Activated naive CD4-positive, alpha-beta T cell treated with anti-CD3 and anti-CD28 coated beads for 36 hours (primary cell): ENCODE results near the gene SLC6A1. TPM values are rescaled to one million over a fixed set of nuclear protein-coding genes. Genes with fewer than 3 reads are reported as not detected.

Experiments
- CTCF ChIA-PET: fragments of 350-600 bp; sonication (Branson Sonifier 250); formaldehyde crosslinking; loops from one replicate; lab custom pipeline; 2021; ENCODE audit warnings: antibody characterized with exemption; lab: Charles Lee
- DNase-seq: peaks from one replicate; pipeline ENCODE4 v3.0.0-alpha.2; 2020
- H3K27ac Mint-ChIP-seq: one replicate; pipeline ENCODE4 v1.8.0; 2021; ENCODE audit warnings: mild to moderate bottlenecking, mixed read lengths
- H3K27me3 Mint-ChIP-seq: one replicate; pipeline ENCODE4 v1.8.0; 2021; ENCODE audit warnings: low read depth, mixed read lengths
- H3K36me3 Mint-ChIP-seq: one replicate; pipeline ENCODE4 v1.8.0; 2021; ENCODE audit warnings: low read depth, mixed read lengths
- H3K4me1 Mint-ChIP-seq: one replicate; pipeline ENCODE4 v1.8.0; 2021; ENCODE audit warnings: low read depth, mixed read lengths
- H3K4me3 Mint-ChIP-seq: one replicate; pipeline ENCODE4 v1.8.0; 2021; ENCODE audit warnings: mild to moderate bottlenecking, moderate library complexity, mixed read lengths
- H3K9me3 Mint-ChIP-seq: one replicate; pipeline ENCODE4 v1.8.0; 2021; ENCODE audit warnings: mixed read lengths
- intact Hi-C: fragments of 100-400 bp; cut with micrococcal nuclease; formaldehyde crosslinking; loops from one replicate; pipeline ENCODE4 v1.15.1; 2023
- total RNA-seq, 2 experiments: library from RNA; stranded (reverse); gene quantifications; one replicate each; pipeline ENCODE4 v1.2.3, GENCODE V29; 2021

SLC6A1 gene
- total RNA-seq, 2 experiments from 2014 or later, result not detected

DNA sequence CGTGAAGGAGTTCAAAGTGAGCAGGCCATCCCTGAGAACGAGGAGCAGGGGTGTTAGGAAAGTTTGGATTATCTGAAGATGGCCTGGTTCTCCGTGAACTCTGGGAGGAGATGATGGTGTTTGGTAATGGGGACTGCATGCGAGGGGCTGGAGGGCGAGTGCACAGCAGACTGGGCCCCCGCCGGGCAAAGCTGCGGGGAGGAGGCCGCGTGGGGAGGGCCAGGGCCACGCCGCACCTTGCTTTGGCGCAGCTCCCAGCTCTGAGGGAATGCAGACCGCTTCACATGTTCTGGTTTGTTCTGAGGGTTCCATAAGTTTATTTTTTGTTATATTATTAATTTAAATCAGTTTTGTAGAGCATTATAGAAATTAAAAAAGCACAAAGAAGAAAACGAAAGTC lies 22.2 kb downstream of the SLC6A1 start:
- CTCF ChIA-PET, result no interaction called here
- Mint-ChIP-seq H3K27ac (no peak overlapping the region), H3K9me3 (no peaks in the 10 kb centered on the region), H3K36me3 (no peaks in the 10 kb centered on the region), H3K4me3 (no peak overlapping the region), H3K27me3 (peaks cover 9% of the 10 kb centered on the region), H3K4me1 (no peaks in the 10 kb centered on the region)
- no peak for DNase-seq
- intact Hi-C loops, result no loop called here

- no peak for DNase-seq
- no peaks in the 10 kb centered on the region for H3K36me3 Mint-ChIP-seq
- peaks cover 9% of the 10 kb centered on the region for H3K27me3 Mint-ChIP-seq
- no peaks in the 10 kb centered on the region for H3K9me3 Mint-ChIP-seq
- CTCF ChIA-PET, result interaction anchor here (0.9 kb wide), 1 partner anchor 45 kb away, joined by 3 read pairs; no protein-coding TSS in a partner anchor
- H3K4me3 Mint-ChIP-seq, result no peak overlapping the region
- no peak overlapping the region for H3K27ac Mint-ChIP-seq
- intact Hi-C loops, result no loop called here
- no peaks in the 10 kb centered on the region for H3K4me1 Mint-ChIP-seq
Measured at GRCh38 chr3:11015369-11015768, 22.8 kb downstream of the SLC6A1 start.

DNA sequence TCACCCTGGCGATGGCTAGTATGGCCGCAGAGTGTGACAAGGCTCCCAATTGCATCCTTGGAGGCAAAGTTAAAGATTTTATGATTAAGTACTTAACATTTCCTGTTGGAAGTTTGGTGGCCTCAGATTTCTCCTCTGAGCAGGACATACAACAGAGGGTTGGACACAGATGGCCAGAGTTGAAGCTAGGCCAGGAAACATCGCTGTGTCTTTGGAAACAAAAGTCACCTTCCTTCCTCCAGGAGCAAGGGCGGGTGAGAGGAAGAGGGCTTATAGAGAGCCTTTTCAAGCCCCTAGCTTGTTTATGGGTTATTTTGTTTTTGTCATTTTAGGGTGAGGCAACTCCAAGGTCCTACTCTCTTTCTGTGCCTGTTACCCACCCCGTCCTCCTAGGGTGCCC lies 24.2 kb downstream of the SLC6A1 start:
- Mint-ChIP-seq H3K27me3 (peaks cover 8% of the 10 kb centered on the region), H3K27ac (no peak overlapping the region), H3K9me3 (no peaks in the 10 kb centered on the region), H3K4me3 (no peak overlapping the region), H3K4me1 (no peaks in the 10 kb centered on the region), H3K36me3 (no peaks in the 10 kb centered on the region)
- CTCF ChIA-PET, result no interaction called here
- intact Hi-C loops, result no loop called here
- DNase-seq, result no peak

DNA sequence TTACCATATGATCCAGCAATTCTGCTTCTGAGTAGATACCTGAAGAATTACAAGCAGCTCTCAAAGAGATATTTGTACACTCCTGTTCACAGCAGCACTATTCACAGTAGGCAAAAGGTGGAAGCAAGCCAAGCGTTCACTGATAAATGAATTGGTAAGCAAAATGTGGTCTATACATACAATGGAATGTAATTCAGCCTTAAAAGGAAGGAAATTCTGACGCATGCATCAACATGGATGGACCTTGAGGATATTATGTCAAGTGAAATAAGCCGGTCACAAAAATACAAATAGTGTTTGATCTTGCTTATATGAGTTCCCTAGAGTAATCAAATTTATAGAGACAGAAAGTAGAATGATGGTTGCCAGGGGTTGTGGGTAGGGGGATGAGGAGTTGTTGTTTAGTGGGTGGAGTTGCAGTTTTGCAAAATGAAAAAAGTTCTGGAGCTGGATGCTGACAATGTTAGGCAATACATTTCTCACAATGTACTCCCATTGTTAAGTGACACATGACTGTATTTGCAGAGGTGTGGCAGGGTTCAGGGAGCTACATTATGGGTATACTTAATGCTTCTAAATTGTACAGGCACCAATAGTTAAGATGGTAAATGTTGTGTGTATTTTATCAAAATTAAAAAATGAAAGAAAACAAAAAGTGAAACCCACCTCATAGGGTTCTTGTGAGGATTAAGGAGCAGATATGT lies 26.7 kb downstream of the SLC6A1 start:
- CTCF ChIA-PET, result no interaction called here
- peaks cover 7% of the 10 kb centered on the region for H3K27me3 Mint-ChIP-seq
- no peaks in the 10 kb centered on the region for H3K9me3 Mint-ChIP-seq
- no peaks in the 10 kb centered on the region for H3K36me3 Mint-ChIP-seq
- no peak overlapping the region for H3K27ac Mint-ChIP-seq
- intact Hi-C loops, result no loop called here
- H3K4me3 Mint-ChIP-seq, result no peak overlapping the region
- no peaks in the 10 kb centered on the region for H3K4me1 Mint-ChIP-seq
- DNase-seq, result no peak

DNA sequence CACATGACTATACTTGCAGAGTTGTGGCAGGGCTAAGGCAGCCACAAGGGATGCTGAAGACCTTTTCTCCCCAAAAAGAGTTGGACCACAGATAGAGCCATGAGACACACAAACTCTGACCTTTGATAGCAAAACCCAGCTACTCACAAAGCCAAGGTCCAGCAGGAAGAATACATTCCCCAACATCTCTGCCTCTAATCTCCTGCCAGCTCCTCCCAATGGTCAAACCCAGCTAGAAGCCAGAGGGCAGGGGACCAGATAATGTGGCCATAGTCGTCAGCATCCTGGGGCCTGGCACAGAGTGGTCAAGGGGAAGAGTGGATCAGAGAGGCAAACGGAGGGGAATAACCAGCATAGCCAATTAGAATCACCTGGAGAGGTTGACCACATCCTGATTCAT lies 28.2 kb downstream of the SLC6A1 start:
- H3K4me3 Mint-ChIP-seq, result no peak overlapping the region
- H3K4me1 Mint-ChIP-seq, result no peaks in the 10 kb centered on the region
- intact Hi-C loops, result no loop called here
- CTCF ChIA-PET, result no interaction called here
- no peak for DNase-seq
- no peak overlapping the region for H3K27ac Mint-ChIP-seq
- H3K9me3 Mint-ChIP-seq, result no peaks in the 10 kb centered on the region
- H3K36me3 Mint-ChIP-seq, result no peaks in the 10 kb centered on the region
- peaks cover 3% of the 10 kb centered on the region for H3K27me3 Mint-ChIP-seq

GRCh38 chr3:11021611-11022011 lies 29.1 kb downstream of the SLC6A1 start:
- peaks cover 3% of the 10 kb centered on the region for H3K27me3 Mint-ChIP-seq
- H3K4me1 Mint-ChIP-seq, result no peaks in the 10 kb centered on the region
- H3K4me3 Mint-ChIP-seq, result no peak overlapping the region

DNA sequence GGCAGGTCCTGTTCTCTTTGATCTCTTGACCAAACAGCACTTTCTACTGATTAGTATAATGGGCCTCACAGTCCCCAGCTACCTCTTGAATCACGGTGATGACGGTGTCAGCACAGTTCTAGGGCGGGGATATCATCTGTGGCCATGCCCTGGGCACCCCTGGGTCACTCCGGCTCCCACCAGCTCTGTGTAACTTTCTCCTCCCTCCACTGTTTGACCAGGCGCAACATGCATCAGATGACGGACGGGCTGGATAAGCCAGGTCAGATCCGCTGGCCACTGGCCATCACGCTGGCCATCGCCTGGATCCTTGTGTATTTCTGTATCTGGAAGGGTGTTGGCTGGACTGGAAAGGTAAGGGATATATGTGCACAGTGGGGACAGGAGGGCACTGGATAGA lies 29.6 kb downstream of the SLC6A1 start:
- Mint-ChIP-seq H3K27ac (no peak overlapping the region), H3K4me3 (no peak overlapping the region), H3K9me3 (peaks cover 4% of the 10 kb centered on the region), H3K36me3 (no peaks in the 10 kb centered on the region), H3K4me1 (no peaks in the 10 kb centered on the region), H3K27me3 (peaks cover 3% of the 10 kb centered on the region)
- CTCF ChIA-PET, result no interaction called here
- no peak for DNase-seq
- intact Hi-C loops, result no loop called here

More at GRCh38 chr3:11021611-11022011, 29.1 kb downstream of the SLC6A1 start:
- no peak overlapping the region for H3K27ac Mint-ChIP-seq
- H3K9me3 Mint-ChIP-seq, result peaks cover under 1% of the 10 kb centered on the region
- H3K36me3 Mint-ChIP-seq, result no peaks in the 10 kb centered on the region
- CTCF ChIA-PET, result no interaction called here
- DNase-seq, result no peak
- intact Hi-C loops, result no loop called here

DNA sequence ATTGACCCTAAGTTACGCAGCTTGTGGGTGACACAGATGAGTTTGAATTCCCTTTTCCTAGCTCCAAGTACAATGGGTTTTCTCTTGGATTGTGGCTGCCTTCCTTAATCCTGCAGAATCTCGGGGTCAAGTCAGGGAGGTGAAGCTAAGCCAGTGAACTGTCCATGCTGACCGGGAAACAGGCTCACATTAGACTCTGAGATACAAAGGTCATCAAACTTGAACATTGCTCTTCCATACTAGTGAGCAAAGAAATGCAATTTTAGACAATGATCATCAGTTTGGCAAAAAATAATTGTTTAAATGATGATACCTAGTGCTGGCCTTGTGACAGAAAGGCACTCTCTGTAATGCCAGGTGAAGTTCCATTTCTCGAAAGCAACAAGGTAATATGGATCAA lies 31.6 kb downstream of the SLC6A1 start:
- DNase-seq, result no peak
- CTCF ChIA-PET, result interaction anchor here (0.8 kb wide), 1 partner anchor 26 kb away, joined by 4 read pairs; no protein-coding TSS in a partner anchor
- H3K27me3 Mint-ChIP-seq, result peaks cover 8% of the 10 kb centered on the region
- no peak overlapping the region for H3K4me3 Mint-ChIP-seq
- intact Hi-C loops, result no loop called here
- H3K9me3 Mint-ChIP-seq, result peaks cover 4% of the 10 kb centered on the region
- H3K36me3 Mint-ChIP-seq, result no peaks in the 10 kb centered on the region
- no peak overlapping the region for H3K27ac Mint-ChIP-seq
- no peaks in the 10 kb centered on the region for H3K4me1 Mint-ChIP-seq

GRCh38 chr3:11029948-11030347 lies 37.4 kb downstream of the SLC6A1 start:
- no peak overlapping the region for H3K4me3 Mint-ChIP-seq
- H3K4me1 Mint-ChIP-seq, result no peaks in the 10 kb centered on the region
- CTCF ChIA-PET, result interaction anchor here (0.8 to 0.9 kb wide), 2 partner anchors 30 to 84 kb away, joined by 3 to 5 read pairs; no protein-coding TSS in a partner anchor
- no peaks in the 10 kb centered on the region for H3K36me3 Mint-ChIP-seq
- H3K27ac Mint-ChIP-seq, result no peak overlapping the region
- H3K27me3 Mint-ChIP-seq, result peaks cover 8% of the 10 kb centered on the region
- no peak for DNase-seq
- intact Hi-C loops, result no loop called here
- peaks cover 4% of the 10 kb centered on the region for H3K9me3 Mint-ChIP-seq

- Mint-ChIP-seq H3K4me1 (peaks cover 2% of the 10 kb centered on the region), H3K9me3 (no peaks in the 10 kb centered on the region), H3K27ac (no peak overlapping the region), H3K36me3 (no peaks in the 10 kb centered on the region), H3K4me3 (no peak overlapping the region), H3K27me3 (peaks cover 34% of the 10 kb centered on the region)
- CTCF ChIA-PET, result no interaction called here
- DNase-seq, result no peak
- intact Hi-C loops, result no loop called here
Measured at GRCh38 chr3:11033871-11034270, 41.3 kb downstream of the SLC6A1 start.

DNA sequence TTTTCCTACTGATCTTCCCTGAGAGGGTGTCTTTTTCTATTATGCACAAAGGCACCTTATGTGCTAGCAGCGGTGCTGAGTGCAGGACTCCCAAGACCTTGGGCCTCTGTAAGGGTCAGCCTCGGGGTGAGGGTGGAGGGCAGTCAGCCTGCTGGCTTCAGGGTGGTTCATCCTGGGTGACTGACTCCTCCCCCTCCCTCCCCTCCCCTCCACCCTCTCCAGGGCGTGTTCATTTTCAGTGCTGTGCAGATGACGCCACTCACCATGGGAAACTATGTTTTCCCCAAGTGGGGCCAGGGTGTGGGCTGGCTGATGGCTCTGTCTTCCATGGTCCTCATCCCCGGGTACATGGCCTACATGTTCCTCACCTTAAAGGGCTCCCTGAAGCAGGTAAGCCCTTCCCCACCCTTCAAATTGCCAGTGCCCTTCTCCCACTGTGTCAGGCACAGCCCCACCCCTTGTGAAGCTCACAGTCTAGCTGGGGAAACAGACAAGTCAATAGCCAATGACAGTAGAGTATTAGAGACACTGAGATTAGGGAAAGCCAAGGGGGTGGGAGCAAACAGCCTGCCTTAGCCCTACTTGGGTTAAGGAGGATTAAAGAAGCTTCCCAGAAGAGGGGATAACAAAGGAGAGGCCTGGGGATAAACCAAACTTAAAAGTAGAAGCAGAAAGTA lies 41.9 kb downstream of the SLC6A1 start:
- H3K27me3 Mint-ChIP-seq, result peaks cover 36% of the 10 kb centered on the region
- CTCF ChIA-PET, result no interaction called here
- no peaks in the 10 kb centered on the region for H3K9me3 Mint-ChIP-seq
- intact Hi-C loops, result no loop called here
- no peak overlapping the region for H3K27ac Mint-ChIP-seq
- H3K4me3 Mint-ChIP-seq, result no peak overlapping the region
- peaks cover 2% of the 10 kb centered on the region for H3K4me1 Mint-ChIP-seq
- H3K36me3 Mint-ChIP-seq, result no peaks in the 10 kb centered on the region
- no peak for DNase-seq

DNA sequence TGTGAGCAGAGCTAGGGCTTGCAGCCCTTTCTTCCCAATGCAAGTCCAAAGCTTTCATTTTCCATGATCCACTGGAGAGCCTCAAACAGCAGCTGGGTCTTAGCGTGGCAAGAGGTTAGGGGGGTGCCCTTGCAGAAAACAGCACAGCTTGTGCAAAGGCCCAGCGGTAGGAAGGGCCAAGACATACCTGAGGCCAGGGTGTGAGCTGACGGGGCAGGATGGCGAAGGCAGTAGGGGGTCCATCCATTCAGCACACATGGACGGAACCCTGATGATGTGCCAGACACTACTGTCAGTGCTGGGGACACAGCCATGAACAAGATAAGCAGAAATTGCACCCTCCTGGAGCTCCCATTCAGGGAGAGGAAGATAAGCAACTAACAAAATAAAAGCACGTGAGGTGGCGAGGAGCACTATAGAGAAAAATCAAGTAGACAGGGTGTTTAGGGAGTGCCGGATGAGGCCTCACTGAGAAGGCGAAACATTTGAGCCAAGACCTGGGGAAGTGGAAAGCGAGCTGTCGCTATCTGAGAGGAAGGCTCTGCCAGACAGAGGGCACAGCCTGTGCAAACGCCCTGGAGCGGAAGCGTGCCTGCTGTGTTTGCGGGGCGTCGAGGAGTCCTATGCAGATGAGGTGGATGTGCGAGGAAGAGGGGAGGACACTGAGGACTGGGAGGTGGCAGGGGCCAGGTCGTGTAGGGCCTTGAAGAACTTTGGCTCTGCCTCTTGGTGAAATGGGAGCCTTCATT lies 43.4 kb downstream of the SLC6A1 start:
- CTCF ChIA-PET, result interaction anchor here (0.5 kb wide), 1 partner anchor 276 kb away, joined by 5 read pairs; no protein-coding TSS in a partner anchor
- H3K27me3 Mint-ChIP-seq, result peaks cover 40% of the 10 kb centered on the region
- DNase-seq, result no peak
- no peak overlapping the region for H3K4me3 Mint-ChIP-seq
- no peak overlapping the region for H3K27ac Mint-ChIP-seq
- no peaks in the 10 kb centered on the region for H3K9me3 Mint-ChIP-seq
- H3K4me1 Mint-ChIP-seq, result peaks cover 2% of the 10 kb centered on the region
- intact Hi-C loops, result no loop called here
- H3K36me3 Mint-ChIP-seq, result no peaks in the 10 kb centered on the region
